Body of pancreas (tissue), 4 donors: ENCODE results near the gene PRND.

ENCODE experiments used
- POLR2A ChIP-seq, 3 donors: fragments of 450-650 bp; IDR thresholded peaks; one replicate each; pipeline ENCODE4 v1.6.1; 2016; ENCODE audit warnings: antibody characterized with exemption in 3 of 3, mild to moderate bottlenecking in 2 of 3
- TF ChIP-seq, protein P1 (sequence below), 7 experiments: fragments of 450-650 bp in 4 of 7; fragments of 200-600 bp in 3 of 7; sonication (generic) in 3 of 7; IDR thresholded peaks; one replicate each; pipeline ENCODE4 v1.5.1; 2016 to 2019; ENCODE audit warnings: antibody characterized with exemption in 7 of 7

DNA sequence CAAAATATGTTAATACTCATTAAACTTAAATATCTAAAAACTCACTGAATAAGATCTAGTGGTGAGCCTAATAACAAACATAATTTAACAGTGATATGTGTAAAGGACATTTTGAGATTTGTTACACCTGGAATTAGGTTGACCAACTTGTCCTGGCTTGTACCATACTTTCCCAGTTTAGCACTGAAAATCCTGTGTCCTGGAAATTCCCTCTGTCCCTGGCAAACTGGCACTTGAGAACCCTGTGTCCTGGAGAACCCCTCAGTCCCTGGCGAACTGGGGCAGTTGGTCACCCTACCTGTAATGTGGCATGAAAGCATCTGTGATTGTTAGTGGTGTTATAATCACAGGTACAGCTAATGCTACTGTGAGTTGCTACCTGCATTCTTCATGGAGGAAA lies 6.9 kb upstream of the PRND start:
- TF ChIP-seq, protein P1, sequence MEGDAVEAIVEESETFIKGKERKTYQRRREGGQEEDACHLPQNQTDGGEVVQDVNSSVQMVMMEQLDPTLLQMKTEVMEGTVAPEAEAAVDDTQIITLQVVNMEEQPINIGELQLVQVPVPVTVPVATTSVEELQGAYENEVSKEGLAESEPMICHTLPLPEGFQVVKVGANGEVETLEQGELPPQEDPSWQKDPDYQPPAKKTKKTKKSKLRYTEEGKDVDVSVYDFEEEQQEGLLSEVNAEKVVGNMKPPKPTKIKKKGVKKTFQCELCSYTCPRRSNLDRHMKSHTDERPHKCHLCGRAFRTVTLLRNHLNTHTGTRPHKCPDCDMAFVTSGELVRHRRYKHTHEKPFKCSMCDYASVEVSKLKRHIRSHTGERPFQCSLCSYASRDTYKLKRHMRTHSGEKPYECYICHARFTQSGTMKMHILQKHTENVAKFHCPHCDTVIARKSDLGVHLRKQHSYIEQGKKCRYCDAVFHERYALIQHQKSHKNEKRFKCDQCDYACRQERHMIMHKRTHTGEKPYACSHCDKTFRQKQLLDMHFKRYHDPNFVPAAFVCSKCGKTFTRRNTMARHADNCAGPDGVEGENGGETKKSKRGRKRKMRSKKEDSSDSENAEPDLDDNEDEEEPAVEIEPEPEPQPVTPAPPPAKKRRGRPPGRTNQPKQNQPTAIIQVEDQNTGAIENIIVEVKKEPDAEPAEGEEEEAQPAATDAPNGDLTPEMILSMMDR (IDR thresholded peaks at IDR 0.05): no peak
- TF ChIP-seq POLR2A (IDR thresholded peaks at IDR 0.05): no peak
